Activated naive CD8-positive, alpha-beta T cell treated with anti-CD3 and anti-CD28 coated beads, Interleukin-2, amount 50 U/mL, for 24 hours (primary cell): ENCODE measurements around the gene FBXL14.

Experiments
- ATAC-seq: fragments of 150-1000 bp; cut with Tn5 transposase; one replicate; pipeline ENCODE4 v1.10.0; 2021
- DNase-seq: peaks from one replicate; pipeline ENCODE4 v3.0.0; 2021
- H3K27ac Mint-ChIP-seq: one replicate; pipeline ENCODE4 v1.8.0; 2021; ENCODE audit warnings: mild to moderate bottlenecking, mixed read lengths
- H3K27me3 Mint-ChIP-seq: one replicate; pipeline ENCODE4 v1.8.0; 2021; ENCODE audit warnings: mixed read lengths
- H3K36me3 Mint-ChIP-seq: one replicate; pipeline ENCODE4 v1.8.0; 2021; ENCODE audit warnings: low read depth, mixed read lengths
- H3K4me1 Mint-ChIP-seq: one replicate; pipeline ENCODE4 v1.8.0; 2021; ENCODE audit warnings: mixed read lengths
- H3K4me3 Mint-ChIP-seq: one replicate; pipeline ENCODE4 v1.8.0; 2021; ENCODE audit warnings: mild to moderate bottlenecking, moderate library complexity, mixed read lengths
- H3K9me3 Mint-ChIP-seq: one replicate; pipeline ENCODE4 v1.8.0; 2021; ENCODE audit warnings: mixed read lengths

FBXL14 gene

GRCh38 chr12:1553536-1553935 is 40.8 kb downstream of the FBXL14 start:
- no peak for DNase-seq
- Mint-ChIP-seq H3K36me3 (no peaks in the 10 kb centered on the region), H3K27ac (no peak overlapping the region), H3K4me1 (peaks cover 24% of the 10 kb centered on the region), H3K4me3 (no peak overlapping the region), H3K27me3 (peaks cover 33% of the 10 kb centered on the region), H3K9me3 (no peaks in the 10 kb centered on the region)
- no peak for ATAC-seq

DNA sequence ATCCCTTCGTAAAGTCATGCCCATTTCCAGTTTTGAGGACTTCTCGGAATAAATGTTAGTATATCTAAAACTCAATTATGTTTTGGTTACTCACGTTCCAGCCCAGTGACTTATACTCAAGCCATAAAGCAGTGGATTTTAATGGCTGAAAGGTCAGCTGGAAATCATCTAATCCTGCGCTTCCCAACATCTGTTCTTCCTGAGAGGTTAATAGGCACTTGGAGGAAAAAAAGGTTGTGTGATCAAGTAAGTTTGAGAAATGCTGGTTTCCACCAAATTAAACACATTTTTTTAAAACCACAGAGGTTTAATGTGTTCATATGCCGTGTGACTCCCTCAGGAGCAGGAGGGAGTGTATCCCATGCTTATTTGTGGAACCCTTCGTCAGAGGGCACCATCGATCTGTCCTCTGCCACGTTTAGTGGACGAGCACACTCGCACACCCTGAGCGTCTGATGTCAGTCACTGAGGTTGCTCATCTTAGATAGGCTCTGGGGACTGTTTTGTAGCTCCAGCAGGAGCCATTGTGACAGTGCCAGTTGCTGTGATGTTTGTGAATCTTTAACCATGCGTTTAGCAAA is 41.4 kb downstream of the FBXL14 start:
- ATAC-seq (no peak), DNase-seq (no peak)
- Mint-ChIP-seq H3K36me3 (no peaks in the 10 kb centered on the region), H3K27ac (no peak overlapping the region), H3K4me3 (no peak overlapping the region), H3K4me1 (peaks cover 24% of the 10 kb centered on the region), H3K9me3 (no peaks in the 10 kb centered on the region), H3K27me3 (peaks cover 34% of the 10 kb centered on the region)

- DNase-seq = no peak
Observed at GRCh38 chr12:1552171-1552570, 42.2 kb downstream of the FBXL14 start.

DNA sequence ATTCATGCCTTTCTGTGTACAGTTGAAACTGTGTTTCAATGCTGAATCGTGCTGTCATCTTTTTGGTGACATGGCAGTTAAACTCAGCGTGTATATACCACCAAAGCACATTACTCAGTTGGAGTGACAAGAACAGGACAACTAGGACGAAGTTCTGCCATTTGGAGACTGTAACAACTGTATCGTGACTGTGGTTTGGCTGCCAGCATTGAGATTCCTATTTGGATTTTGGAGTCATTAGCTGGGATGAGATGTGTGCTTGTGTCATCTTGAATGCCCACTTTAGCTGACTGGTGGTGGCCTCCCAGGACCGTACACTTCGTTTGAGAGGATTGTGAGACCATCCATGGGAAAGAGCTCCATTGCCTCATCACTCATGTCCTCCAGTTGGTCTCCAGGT is 42.9 kb downstream of the FBXL14 start:
- Mint-ChIP-seq H3K36me3 (no peaks in the 10 kb centered on the region), H3K27ac (no peak overlapping the region), H3K27me3 (peaks cover 37% of the 10 kb centered on the region), H3K4me1 (peaks cover 24% of the 10 kb centered on the region), H3K4me3 (no peak overlapping the region), H3K9me3 (no peaks in the 10 kb centered on the region)
- ATAC-seq (no peak), DNase-seq (no peak)

More at GRCh38 chr12:1552171-1552570, 42.2 kb downstream of the FBXL14 start:
- Mint-ChIP-seq H3K9me3 (no peaks in the 10 kb centered on the region), H3K36me3 (no peaks in the 10 kb centered on the region), H3K4me3 (no peak overlapping the region), H3K27me3 (peaks cover 36% of the 10 kb centered on the region), H3K4me1 (peaks cover 24% of the 10 kb centered on the region), H3K27ac (no peak overlapping the region)
- ATAC-seq = no peak

GRCh38 chr12:1546931-1547640 is 47.3 kb downstream of the FBXL14 start:
- H3K27ac Mint-ChIP-seq = no peak overlapping the region
- ATAC-seq = no peak
- H3K36me3 Mint-ChIP-seq = no peaks in the 10 kb centered on the region
- no peak for DNase-seq
- H3K27me3 Mint-ChIP-seq = peaks cover 43% of the 10 kb centered on the region
- no peaks in the 10 kb centered on the region for H3K9me3 Mint-ChIP-seq
- no peak overlapping the region for H3K4me3 Mint-ChIP-seq
- H3K4me1 Mint-ChIP-seq = no peaks in the 10 kb centered on the region

DNA sequence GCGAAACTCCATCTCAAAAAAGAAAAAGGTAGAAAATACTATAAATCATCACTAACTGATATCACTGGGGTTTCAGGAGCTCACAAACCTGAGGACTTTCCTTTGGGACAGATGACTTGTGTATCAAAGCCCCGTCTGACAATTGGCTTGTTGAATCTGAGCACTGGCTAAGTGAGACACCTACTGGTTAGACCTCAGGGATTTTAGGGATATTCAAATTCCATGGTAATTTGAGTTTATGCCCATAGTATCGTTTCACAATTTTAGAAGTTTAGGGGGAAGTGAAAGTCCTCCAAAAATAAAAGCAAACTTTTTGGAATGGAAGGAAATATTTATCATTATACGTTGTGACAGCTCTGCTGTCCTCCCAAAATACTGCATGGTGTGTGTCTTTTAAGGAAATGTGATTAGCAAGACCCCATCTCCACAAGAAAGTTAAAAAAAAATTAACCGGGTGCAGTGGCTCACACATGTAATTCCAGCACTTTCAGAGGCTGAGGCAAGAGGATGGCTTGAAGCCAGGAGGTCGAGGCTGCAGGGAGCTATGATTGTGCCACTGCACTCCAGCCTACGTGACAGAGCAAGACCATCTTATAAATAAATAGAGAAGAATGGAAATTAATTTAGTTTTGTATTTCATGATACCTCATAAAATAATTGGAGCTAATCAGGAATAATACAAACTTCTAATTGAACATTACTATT is 49.2 kb downstream of the FBXL14 start:
- H3K9me3 Mint-ChIP-seq = no peaks in the 10 kb centered on the region
- H3K36me3 Mint-ChIP-seq = no peaks in the 10 kb centered on the region
- no peak for DNase-seq
- H3K27me3 Mint-ChIP-seq = peaks cover 52% of the 10 kb centered on the region
- ATAC-seq = no peak
- H3K27ac Mint-ChIP-seq = no peak overlapping the region
- H3K4me3 Mint-ChIP-seq = no peak overlapping the region
- no peaks in the 10 kb centered on the region for H3K4me1 Mint-ChIP-seq

DNA sequence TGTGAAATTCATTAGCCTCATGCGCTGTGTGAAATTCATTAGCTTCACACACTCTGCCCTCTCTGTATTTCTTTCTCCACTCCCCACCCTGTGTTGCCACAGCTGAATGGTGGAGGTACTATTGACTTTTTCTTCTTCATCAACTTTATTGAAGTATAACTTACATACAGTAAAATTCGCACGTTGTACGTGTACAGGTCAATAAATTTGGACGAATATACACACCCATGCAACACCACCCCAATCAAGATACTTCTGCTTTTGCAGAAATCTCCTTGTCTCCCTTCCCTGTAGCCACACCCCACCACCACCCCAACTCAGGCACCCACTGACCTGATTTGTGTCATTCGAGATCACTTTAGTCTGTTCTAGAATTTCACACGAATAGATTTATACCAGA is 51.8 kb downstream of the FBXL14 start:
- Mint-ChIP-seq H3K4me1 (no peaks in the 10 kb centered on the region), H3K9me3 (no peaks in the 10 kb centered on the region), H3K27ac (no peak overlapping the region), H3K27me3 (peaks cover 69% of the 10 kb centered on the region), H3K36me3 (no peaks in the 10 kb centered on the region), H3K4me3 (no peak overlapping the region)
- no peak for ATAC-seq
- DNase-seq = no peak

GRCh38 chr12:1540690-1541089 is 53.7 kb downstream of the FBXL14 start:
- DNase-seq (no peak), ATAC-seq (no peak)
- Mint-ChIP-seq H3K36me3 (no peaks in the 10 kb centered on the region), H3K9me3 (no peaks in the 10 kb centered on the region), H3K4me1 (no peaks in the 10 kb centered on the region), H3K27me3 (peaks cover 75% of the 10 kb centered on the region), H3K4me3 (no peak overlapping the region), H3K27ac (no peak overlapping the region)

DNA sequence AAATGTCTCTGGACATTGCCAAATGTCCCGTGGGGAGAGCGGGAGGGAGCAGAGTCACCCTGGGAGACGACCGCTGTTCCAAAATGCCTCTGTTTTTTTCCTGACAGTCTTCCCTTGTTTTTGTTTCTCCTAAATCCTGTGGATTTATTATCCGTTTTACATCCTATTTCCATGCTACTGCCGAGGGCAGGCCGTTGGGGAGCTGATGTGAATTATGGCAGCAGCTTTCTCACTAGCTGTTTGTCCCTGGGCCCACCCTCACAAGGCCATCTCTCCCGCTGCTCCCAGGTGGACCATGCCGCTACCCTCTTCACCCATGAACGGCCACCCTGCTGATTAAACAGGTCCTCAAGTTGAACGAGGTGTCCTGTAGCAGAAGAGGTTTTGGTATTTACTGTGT is 55.2 kb downstream of the FBXL14 start:
- ATAC-seq (no peak), DNase-seq (no peak)
- no peaks in the 10 kb centered on the region for H3K9me3 Mint-ChIP-seq
- no peak overlapping the region for H3K27ac Mint-ChIP-seq
- H3K4me3 Mint-ChIP-seq = no peak overlapping the region
- H3K4me1 Mint-ChIP-seq = peaks cover 8% of the 10 kb centered on the region
- no peaks in the 10 kb centered on the region for H3K36me3 Mint-ChIP-seq
- peaks cover 78% of the 10 kb centered on the region for H3K27me3 Mint-ChIP-seq

- no peak overlapping the region for H3K4me3 Mint-ChIP-seq
- DNase-seq = no peak
- no peaks in the 10 kb centered on the region for H3K36me3 Mint-ChIP-seq
- no peak overlapping the region for H3K27ac Mint-ChIP-seq
- no peaks in the 10 kb centered on the region for H3K9me3 Mint-ChIP-seq
- no peak for ATAC-seq
- H3K4me1 Mint-ChIP-seq = peaks cover 31% of the 10 kb centered on the region
- H3K27me3 Mint-ChIP-seq = peaks cover 84% of the 10 kb centered on the region
Observed at GRCh38 chr12:1536817-1537216, 57.6 kb downstream of the FBXL14 start.

- Mint-ChIP-seq H3K27me3 (peaks cover 73% of the 10 kb centered on the region), H3K36me3 (no peaks in the 10 kb centered on the region), H3K27ac (no peak overlapping the region), H3K9me3 (no peaks in the 10 kb centered on the region), H3K4me1 (peaks cover 33% of the 10 kb centered on the region), H3K4me3 (no peak overlapping the region)
- ATAC-seq (no peak), DNase-seq (no peak)
Observed at GRCh38 chr12:1534748-1535147, 59.6 kb downstream of the FBXL14 start.

- peaks cover 73% of the 10 kb centered on the region for H3K27me3 Mint-ChIP-seq
- peak overlapping the region; percentile 25 for H3K27ac Mint-ChIP-seq
- no peaks in the 10 kb centered on the region for H3K9me3 Mint-ChIP-seq
- peak overlapping the region; percentile 63 for H3K4me3 Mint-ChIP-seq
- ATAC-seq = peak; percentile 85
- no peaks in the 10 kb centered on the region for H3K36me3 Mint-ChIP-seq
- peak; percentile 62 for DNase-seq
- peaks cover 37% of the 10 kb centered on the region for H3K4me1 Mint-ChIP-seq
Observed at GRCh38 chr12:1533602-1534304, 60.6 kb downstream of the FBXL14 start.

DNA sequence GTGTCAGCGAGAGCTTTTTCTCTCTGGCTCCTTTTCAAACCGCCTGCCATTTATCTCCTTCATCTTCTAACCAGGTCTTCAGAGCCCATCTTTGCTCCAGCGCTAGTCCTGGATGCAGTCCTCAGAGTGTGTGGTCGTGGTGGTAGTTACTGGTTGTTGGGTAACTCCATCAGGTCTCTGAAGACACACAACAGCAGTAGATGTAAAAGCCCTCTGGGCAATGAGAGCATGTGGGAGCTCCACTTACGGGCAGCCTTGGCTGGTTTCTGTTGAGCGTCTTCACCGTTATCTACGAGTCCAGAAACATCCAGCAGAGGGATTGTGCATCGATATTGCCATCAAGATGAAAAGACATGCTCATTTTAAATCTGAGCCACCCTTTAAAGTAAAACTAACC is 61.2 kb downstream of the FBXL14 start:
- Mint-ChIP-seq H3K9me3 (no peaks in the 10 kb centered on the region), H3K36me3 (no peaks in the 10 kb centered on the region), H3K4me1 (peaks cover 37% of the 10 kb centered on the region), H3K27me3 (peaks cover 74% of the 10 kb centered on the region), H3K27ac (no peak overlapping the region), H3K4me3 (peak overlapping the region; percentile 63)
- peak; percentile 16 for DNase-seq
- peak; percentile 29 for ATAC-seq

DNA sequence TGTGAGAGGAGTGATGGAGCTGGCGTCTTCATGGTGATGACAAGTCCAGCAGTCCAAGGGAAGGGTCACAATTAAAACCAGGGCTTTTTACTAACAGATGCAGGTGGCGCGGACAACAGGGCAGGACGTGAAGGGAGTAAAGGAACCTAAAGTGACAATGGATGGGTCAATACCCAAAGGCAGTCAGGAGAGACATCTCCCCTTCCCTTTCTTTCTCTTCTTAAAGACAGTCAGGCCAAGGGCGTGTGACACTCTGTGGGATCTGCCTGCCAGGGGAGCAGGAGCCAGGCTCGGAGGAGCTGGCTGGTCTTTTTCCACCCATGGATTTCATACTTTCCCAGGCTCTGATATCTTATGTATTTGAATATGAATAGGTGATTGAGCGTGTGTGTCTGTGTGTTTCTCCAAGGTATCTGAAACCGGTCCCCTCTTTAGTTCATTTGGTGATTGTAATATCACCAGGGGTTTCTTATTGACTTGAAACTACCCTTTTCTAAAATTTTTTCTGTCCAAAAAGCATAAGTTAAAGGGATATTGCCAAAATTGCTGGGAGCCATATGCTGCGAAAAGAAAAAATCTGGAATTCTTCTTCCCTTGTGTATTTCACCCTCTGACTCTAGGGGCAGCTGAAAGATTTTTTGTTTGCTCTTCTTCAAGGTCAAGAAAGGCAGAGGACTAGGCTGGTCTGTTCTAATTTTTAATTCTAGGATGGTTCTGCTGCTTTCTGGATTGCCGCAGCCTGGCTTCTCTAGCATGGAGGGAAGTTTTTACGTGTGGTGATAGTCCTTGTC is 61.8 kb downstream of the FBXL14 start:
- H3K9me3 Mint-ChIP-seq = no peaks in the 10 kb centered on the region

More for the DNA sequence above, 61.8 kb downstream of the FBXL14 start:
- DNase-seq (no peak), ATAC-seq (no peak)
- peaks cover 74% of the 10 kb centered on the region for H3K27me3 Mint-ChIP-seq
- H3K27ac Mint-ChIP-seq = no peak overlapping the region
- H3K4me1 Mint-ChIP-seq = peaks cover 37% of the 10 kb centered on the region
- peak overlapping the region; percentile 63 for H3K4me3 Mint-ChIP-seq
- H3K36me3 Mint-ChIP-seq = no peaks in the 10 kb centered on the region
